Activated T-helper 1 cell treated with anti-CD3 and anti-CD28 coated beads, Interleukin-12 subunit alpha, Interleukin-12 subunit beta, Interleukin-2, Interleukin-4 antibody, amounts not matched to agents 30 ng/mL and 10 ng/mL and 1 ng/mL, durations not matched to agents 14 hours and 24 hours and 36 hours (primary cell): Measurements from ENCODE around the gene ADAM12. TPM values are rescaled to one million over a fixed set of nuclear protein-coding genes. Genes with fewer than 3 reads are reported as not detected.
"Not testable (repeated sequence)": the region's sequence is repeated elsewhere in the genome, so short reads cannot be mapped to it uniquely, and the experiment has no call there.

ENCODE experiments used
- DNase-seq: peaks from one replicate; pipeline ENCODE4 v3.0.0; 2021; ENCODE audit warnings: low spot score
- H3K27ac Mint-ChIP-seq: one replicate; pipeline ENCODE4 v1.8.0; 2021; ENCODE audit warnings: mild to moderate bottlenecking, mixed read lengths
- H3K27me3 Mint-ChIP-seq: one replicate; pipeline ENCODE4 v1.8.0; 2022; ENCODE audit warnings: mild to moderate bottlenecking, moderate library complexity, mixed read lengths; ENCODE audit not compliant: insufficient read depth
- H3K36me3 Mint-ChIP-seq: one replicate; pipeline ENCODE4 v1.8.0; 2021; ENCODE audit warnings: low read depth, mixed read lengths
- H3K4me1 Mint-ChIP-seq: one replicate; pipeline ENCODE4 v1.8.0; 2021; ENCODE audit warnings: low read depth, mixed read lengths
- H3K4me3 Mint-ChIP-seq: one replicate; pipeline ENCODE4 v1.8.0; 2021; ENCODE audit warnings: mild to moderate bottlenecking, moderate library complexity, mixed read lengths
- H3K9me3 Mint-ChIP-seq: one replicate; pipeline ENCODE4 v1.8.0; 2021; ENCODE audit warnings: mixed read lengths
- intact Hi-C: fragments of 100-400 bp; cut with micrococcal nuclease; formaldehyde crosslinking; loops from one replicate; pipeline ENCODE4 v1.15.1; 2024
- total RNA-seq: library from RNA; stranded (reverse); gene quantifications from 2 replicates; pipeline ENCODE4 v1.2.3, GENCODE V29; 2022

Gene ADAM12
- total RNA-seq, 1 donor from 2014 or later: not detected

DNA sequence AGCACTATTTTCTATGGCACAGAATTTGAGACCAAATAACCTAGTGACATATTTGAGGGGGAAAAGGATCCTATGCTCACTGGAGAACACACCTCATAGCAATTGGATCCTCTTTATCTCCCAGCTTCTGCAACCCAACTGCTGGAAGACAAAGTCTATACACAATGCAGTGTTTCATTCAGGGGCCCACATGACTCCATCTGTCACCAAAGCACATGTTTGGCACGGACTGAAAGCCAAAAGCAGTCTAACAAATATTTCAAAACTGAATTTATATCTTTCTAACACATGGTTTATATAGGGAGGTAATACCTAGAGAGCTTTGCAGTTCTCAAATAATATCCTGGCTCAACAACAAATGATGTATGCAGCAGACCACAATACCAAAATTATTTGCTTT, 39.2 kb downstream of the ADAM12 start:
- Mint-ChIP-seq H3K4me1 (no peaks in the 10 kb centered on the region), H3K4me3 (no peak overlapping the region), H3K36me3 (no peaks in the 10 kb centered on the region), H3K27me3 (no peaks in the 10 kb centered on the region), H3K27ac (no peak overlapping the region), H3K9me3 (no peaks in the 10 kb centered on the region)
- intact Hi-C loops: no loop called here
- no peak for DNase-seq

DNA sequence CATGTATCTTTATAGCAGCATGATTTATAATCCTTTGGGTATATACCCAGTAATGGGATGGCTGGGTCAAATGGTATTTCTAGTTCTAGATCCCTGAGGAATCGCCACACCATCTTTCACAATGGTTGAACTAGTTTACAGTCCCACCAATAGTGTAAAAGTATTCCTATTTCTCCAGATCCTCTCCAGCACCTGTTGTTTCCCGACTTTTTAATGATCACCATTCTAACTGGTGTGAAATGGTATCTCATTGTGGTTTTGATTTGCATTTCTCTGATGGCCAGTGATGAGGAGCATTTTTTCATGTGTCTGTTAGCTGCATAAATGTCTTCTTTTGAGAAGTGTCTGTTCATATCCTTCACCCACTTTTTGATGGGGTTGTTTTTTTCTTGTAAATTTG, 44.8 kb downstream of the ADAM12 start:
- intact Hi-C loops, H3K27me3 Mint-ChIP-seq, H3K4me1 Mint-ChIP-seq, H3K4me3 Mint-ChIP-seq, DNase-seq, H3K27ac Mint-ChIP-seq, H3K36me3 Mint-ChIP-seq: not testable (repeated sequence)
- H3K9me3 Mint-ChIP-seq: peaks cover 10% of the 10 kb centered on the region

GRCh38 chr10:126342680-126343079, 45.6 kb downstream of the ADAM12 start:
- intact Hi-C loops: no loop called here
- Mint-ChIP-seq H3K27me3 (no peaks in the 10 kb centered on the region), H3K4me1 (no peaks in the 10 kb centered on the region), H3K27ac (no peak overlapping the region), H3K9me3 (peaks cover 10% of the 10 kb centered on the region), H3K36me3 (no peaks in the 10 kb centered on the region), H3K4me3 (no peak overlapping the region)
- DNase-seq: no peak

DNA sequence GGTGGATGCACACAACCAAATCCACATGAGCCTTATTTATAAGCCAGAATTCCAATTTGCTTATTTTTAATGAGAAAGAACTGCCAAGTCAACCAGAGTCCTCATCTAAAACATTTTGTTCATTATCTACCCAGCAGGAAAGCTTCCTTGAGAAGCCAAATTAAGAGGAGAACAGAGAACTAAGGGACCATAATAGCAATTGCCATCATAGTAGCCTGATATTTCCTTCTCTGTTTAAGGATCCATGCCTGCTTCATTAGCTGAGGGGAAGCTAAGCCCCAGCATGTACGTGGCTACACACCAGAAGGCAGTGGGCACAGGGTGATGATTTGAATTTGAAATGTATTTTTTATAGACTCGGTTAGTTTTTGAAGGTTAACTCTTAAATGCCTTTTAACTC, 46.8 kb downstream of the ADAM12 start:
- Mint-ChIP-seq H3K4me3 (no peak overlapping the region), H3K27me3 (no peaks in the 10 kb centered on the region), H3K27ac (no peak overlapping the region), H3K9me3 (peaks cover 10% of the 10 kb centered on the region), H3K36me3 (no peaks in the 10 kb centered on the region), H3K4me1 (no peaks in the 10 kb centered on the region)
- intact Hi-C loops: no loop called here
- no peak for DNase-seq

- Mint-ChIP-seq H3K9me3 (peaks cover 6% of the 10 kb centered on the region), H3K27ac (no peak overlapping the region), H3K4me3 (no peak overlapping the region), H3K4me1 (no peaks in the 10 kb centered on the region), H3K27me3 (no peaks in the 10 kb centered on the region), H3K36me3 (no peaks in the 10 kb centered on the region)
- intact Hi-C loops: no loop called here
- no peak for DNase-seq
Measured at GRCh38 chr10:126337251-126337810, 50.9 kb downstream of the ADAM12 start.

DNA sequence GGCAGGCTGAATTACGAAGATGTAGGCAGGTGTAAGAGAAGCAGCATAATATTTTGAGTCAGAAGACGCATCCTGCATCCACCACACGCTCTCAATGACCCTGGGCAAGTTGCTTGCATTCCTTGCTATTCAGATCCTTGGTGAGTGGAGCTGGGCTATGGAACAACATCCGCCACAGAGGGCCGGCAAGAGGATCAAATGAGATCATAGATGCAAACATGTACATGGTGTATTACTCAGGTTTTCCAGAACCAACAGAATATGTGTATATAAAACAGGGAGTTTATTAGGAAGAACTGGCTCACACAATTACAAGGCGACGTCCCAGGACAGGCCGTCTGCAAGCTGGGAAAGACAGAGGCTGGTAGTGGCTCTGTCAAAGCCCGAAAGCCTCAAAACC, 51.5 kb downstream of the ADAM12 start:
- peaks cover 6% of the 10 kb centered on the region for H3K9me3 Mint-ChIP-seq
- no peak for DNase-seq
- H3K27me3 Mint-ChIP-seq: no peaks in the 10 kb centered on the region
- intact Hi-C loops: no loop called here
- H3K36me3 Mint-ChIP-seq: no peaks in the 10 kb centered on the region
- no peak overlapping the region for H3K27ac Mint-ChIP-seq
- H3K4me3 Mint-ChIP-seq: no peak overlapping the region
- H3K4me1 Mint-ChIP-seq: no peaks in the 10 kb centered on the region

DNA sequence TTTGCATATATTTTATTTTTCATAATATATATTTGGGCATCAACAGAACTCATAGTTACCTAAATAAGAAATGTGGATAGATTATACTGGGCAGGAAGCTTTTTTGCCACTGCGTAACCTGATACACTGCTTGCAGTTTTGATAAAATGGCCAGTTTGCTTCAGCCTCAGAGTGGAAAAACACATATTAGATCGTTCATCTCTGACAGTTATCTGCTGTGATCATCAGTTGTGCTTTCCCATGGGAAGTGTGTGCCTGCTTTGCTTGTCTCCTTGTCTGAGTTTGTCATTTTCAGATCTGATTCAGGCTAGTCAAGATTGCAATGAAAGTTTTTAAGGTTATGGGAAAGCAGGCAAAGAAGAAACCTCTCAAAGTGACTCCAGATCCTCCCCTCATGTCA, 54.0 kb downstream of the ADAM12 start:
- no peaks in the 10 kb centered on the region for H3K36me3 Mint-ChIP-seq
- intact Hi-C loops: no loop called here
- H3K27me3 Mint-ChIP-seq: no peaks in the 10 kb centered on the region
- no peak overlapping the region for H3K27ac Mint-ChIP-seq
- H3K4me3 Mint-ChIP-seq: no peak overlapping the region
- H3K4me1 Mint-ChIP-seq: no peaks in the 10 kb centered on the region
- no peak for DNase-seq
- peaks cover 2% of the 10 kb centered on the region for H3K9me3 Mint-ChIP-seq

- Mint-ChIP-seq H3K27ac (no peak overlapping the region), H3K9me3 (no peaks in the 10 kb centered on the region), H3K36me3 (no peaks in the 10 kb centered on the region), H3K4me3 (no peak overlapping the region), H3K4me1 (no peaks in the 10 kb centered on the region), H3K27me3 (no peaks in the 10 kb centered on the region)
- intact Hi-C loops: no loop called here
- DNase-seq: no peak
Measured at GRCh38 chr10:126332576-126332975, 55.7 kb downstream of the ADAM12 start.

GRCh38 chr10:126331101-126331500, 57.2 kb downstream of the ADAM12 start:
- DNase-seq: no peak
- Mint-ChIP-seq H3K4me3 (no peak overlapping the region), H3K27me3 (no peaks in the 10 kb centered on the region), H3K36me3 (no peaks in the 10 kb centered on the region), H3K9me3 (no peaks in the 10 kb centered on the region), H3K4me1 (no peaks in the 10 kb centered on the region), H3K27ac (no peak overlapping the region)
- intact Hi-C loops: no loop called here

DNA sequence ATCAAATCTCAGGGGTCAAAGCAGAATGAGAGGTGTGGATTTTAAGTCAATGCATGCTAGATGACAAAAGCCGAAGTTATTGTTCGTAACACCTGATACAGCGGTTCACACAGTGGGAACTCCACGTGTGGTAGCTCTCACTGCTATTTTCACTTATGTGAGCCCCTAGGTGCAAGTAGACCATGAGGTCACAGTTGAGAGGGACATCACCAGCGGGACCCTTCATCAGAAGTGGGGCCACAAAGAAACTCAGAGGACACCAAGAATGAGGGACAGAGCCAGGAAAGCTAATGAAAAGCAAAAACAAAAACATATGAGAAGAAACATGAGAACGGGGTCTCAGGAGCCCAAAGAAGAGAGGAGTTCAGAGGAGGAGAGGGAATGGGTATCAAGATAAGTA, 63.5 kb downstream of the ADAM12 start:
- intact Hi-C loops: no loop called here
- no peak for DNase-seq
- Mint-ChIP-seq H3K36me3 (no peaks in the 10 kb centered on the region), H3K4me1 (no peaks in the 10 kb centered on the region), H3K4me3 (no peak overlapping the region), H3K27me3 (no peaks in the 10 kb centered on the region), H3K9me3 (no peaks in the 10 kb centered on the region), H3K27ac (no peak overlapping the region)

GRCh38 chr10:126321440-126321839, 66.8 kb downstream of the ADAM12 start:
- intact Hi-C loops: no loop called here
- H3K4me1 Mint-ChIP-seq: no peaks in the 10 kb centered on the region
- DNase-seq: no peak
- no peaks in the 10 kb centered on the region for H3K36me3 Mint-ChIP-seq
- no peaks in the 10 kb centered on the region for H3K27me3 Mint-ChIP-seq
- H3K4me3 Mint-ChIP-seq: no peak overlapping the region
- no peak overlapping the region for H3K27ac Mint-ChIP-seq
- no peaks in the 10 kb centered on the region for H3K9me3 Mint-ChIP-seq

- intact Hi-C loops: no loop called here
- Mint-ChIP-seq H3K4me1 (no peaks in the 10 kb centered on the region), H3K27me3 (no peaks in the 10 kb centered on the region), H3K9me3 (no peaks in the 10 kb centered on the region), H3K27ac (no peak overlapping the region), H3K4me3 (no peak overlapping the region), H3K36me3 (no peaks in the 10 kb centered on the region)
- DNase-seq: no peak
Measured at GRCh38 chr10:126317751-126318150, 70.5 kb downstream of the ADAM12 start.

DNA sequence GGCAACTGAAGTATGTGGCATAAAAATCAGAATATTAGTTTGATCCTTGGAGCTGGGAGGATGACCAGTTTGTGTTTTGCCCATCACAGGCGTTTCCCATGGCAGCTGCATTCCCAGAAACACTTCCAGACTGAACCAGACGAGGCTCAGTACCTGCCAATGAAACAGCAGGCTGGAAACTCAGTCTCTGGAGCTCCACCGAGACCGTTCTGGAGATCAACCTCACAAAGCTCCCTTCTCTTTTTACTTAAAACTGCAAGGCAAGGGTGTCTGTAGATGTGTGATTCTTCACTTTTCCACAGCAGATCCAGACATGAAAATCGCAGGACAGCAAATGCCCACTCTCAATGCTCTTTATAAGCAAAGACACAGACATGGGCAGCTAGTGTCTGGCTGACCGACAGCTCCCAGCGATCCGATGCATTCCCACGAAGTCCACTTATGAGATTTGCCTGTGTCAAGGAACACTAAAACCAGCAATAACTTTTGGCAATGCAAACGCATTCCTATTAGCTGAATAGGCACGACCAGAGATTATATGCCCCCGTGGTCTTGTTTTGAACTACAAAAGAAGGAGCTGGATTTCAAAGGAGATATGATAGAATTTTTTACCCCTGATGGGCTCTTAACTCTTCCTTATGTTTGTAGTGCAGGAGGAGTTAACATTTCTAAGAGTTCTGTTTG, 72.6 kb downstream of the ADAM12 start:
- Mint-ChIP-seq H3K36me3 (no peaks in the 10 kb centered on the region), H3K27ac (no peak overlapping the region), H3K9me3 (no peaks in the 10 kb centered on the region), H3K4me1 (no peaks in the 10 kb centered on the region), H3K4me3 (no peak overlapping the region), H3K27me3 (no peaks in the 10 kb centered on the region)
- intact Hi-C loops: no loop called here
- no peak for DNase-seq
